ENCODE data around the gene PLSCR4.
"Not testable (repeated sequence)": the region's sequence is repeated elsewhere in the genome, so short reads cannot be mapped to it uniquely, and the experiment has no call there.

The PLSCR4 gene

DNA sequence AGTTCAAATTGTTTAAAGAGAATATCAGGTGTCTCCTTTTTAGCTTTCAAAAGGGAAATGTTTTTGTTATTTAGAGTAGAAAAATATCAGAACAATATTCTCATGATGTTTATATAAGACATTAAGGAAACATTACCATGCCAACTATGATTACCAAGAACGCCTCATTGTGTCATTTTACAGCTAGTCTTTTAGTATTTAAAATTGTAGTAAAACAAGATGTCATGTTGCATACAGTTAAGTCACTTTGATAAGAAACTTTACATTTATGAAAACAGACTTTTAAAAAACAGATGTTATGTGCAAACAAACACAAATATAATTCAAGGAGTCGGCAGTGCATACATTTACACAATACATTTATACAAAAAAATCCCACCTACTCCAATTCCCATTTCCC lies 4.4 kb downstream of the PLSCR4 start:
- no peak for DNase-seq

GRCh38 chr3:146243559-146243958 lies 7.3 kb downstream of the PLSCR4 start:
- DNase-seq = no peak

- DNase-seq = no peak
These were observed 9.2 kb downstream of the PLSCR4 start for GRCh38 chr3:146241523-146242240.

GRCh38 chr3:146233487-146233886 lies 17.4 kb downstream of the PLSCR4 start:
- DNase-seq = no peak

DNA sequence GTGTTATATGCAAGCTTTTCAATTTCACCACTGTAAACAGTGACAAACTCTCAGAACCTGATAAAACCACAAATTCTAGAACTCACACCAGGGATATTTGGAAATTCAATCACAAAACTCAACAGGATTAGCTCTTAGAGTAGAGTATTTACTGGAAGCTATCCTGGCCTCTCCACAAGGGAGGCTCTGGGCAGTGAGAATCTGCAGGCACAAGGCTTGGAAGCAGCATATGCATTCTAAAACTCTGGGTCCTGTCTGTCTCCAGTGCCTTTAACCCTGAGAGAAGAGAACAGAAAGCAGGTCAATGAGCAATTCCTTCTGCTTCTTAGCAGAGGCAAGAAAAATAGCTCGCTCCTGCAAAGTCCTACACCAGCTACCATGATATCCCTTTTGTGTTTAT lies 23.4 kb downstream of the PLSCR4 start:
- DNase-seq = no peak

DNA sequence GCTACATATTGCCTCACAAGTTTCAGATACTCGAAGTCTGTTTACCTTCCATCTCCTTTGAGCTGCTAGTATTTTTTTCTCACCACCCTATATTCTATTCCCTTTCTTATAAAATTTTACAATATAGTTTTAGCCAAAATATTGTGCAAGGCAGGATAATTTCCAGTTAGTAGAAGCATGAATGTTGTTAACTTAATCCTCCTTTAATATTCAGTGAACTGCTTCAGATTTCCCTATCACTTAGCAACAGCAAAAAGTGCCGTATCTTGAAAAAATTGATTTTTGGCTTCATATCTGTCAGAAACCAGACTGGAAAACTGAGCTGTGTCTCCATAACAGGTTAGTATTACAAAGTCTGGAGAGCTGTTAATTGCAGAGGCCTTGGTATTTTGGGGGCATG lies 24.0 kb downstream of the PLSCR4 start:
- no peak for DNase-seq

DNA sequence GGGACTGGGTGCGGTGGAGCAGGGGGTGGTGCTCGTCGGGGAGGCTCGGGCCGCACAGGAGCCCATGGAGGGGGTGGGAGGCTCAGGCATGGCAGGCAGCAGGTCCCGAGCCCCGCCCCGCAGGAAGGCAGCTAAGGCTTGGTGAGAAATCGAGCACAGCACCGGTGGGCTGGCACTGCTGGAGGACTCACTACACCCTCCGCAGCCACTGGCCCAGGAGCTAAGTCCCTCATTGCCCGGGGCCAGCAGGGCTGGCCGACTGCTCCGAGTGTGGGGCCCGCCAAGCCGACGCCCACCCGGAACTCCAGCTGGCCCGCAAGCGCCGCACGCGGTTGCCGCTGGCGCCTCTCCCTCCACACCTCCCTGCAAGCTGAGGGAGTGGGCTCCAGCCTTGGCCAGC lies 25.4 kb downstream of the PLSCR4 start:
- DNase-seq = not testable (repeated sequence)

DNA sequence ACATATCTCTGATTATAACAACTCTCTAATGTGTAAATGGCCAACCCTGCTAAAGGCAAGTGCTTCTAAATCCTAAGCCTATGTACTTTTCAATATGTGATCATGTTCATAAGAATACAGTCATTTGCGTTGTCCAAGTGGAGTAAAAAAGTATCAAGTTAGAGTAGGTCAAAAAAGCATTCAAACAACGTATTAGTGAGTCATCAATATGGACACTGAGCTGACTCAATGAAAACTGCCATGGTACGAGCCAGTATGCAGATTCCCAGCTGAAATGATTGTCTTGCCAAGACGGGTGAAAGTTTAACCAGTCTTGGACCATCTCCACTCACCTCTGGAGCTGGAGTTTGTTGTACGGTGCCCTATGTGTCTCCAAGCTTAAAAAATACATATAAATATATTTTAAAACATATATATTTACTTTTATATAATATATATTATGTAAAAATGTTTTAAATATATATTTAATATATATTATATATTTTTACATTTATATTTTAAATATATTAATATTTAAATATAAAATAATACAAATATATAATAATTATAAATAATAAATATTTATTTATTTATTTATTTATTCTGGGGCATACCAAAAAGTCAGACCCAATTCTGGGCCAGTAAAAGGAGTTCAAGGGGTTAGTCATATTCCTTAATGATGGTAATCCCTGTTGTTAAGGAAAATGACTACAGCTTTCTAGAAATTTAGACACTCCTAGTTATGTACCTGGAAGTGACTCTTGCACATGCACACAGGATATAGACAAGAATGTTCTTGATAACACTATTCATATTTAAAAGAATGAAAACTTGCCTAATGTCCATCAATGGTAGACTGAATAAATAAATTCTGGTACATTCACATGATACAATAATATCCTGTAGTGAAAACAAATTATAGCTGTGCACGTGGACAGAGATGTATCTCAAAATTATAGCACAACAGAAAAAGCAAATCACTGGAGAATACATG lies 27.2 kb downstream of the PLSCR4 start:
- no peak for DNase-seq

DNA sequence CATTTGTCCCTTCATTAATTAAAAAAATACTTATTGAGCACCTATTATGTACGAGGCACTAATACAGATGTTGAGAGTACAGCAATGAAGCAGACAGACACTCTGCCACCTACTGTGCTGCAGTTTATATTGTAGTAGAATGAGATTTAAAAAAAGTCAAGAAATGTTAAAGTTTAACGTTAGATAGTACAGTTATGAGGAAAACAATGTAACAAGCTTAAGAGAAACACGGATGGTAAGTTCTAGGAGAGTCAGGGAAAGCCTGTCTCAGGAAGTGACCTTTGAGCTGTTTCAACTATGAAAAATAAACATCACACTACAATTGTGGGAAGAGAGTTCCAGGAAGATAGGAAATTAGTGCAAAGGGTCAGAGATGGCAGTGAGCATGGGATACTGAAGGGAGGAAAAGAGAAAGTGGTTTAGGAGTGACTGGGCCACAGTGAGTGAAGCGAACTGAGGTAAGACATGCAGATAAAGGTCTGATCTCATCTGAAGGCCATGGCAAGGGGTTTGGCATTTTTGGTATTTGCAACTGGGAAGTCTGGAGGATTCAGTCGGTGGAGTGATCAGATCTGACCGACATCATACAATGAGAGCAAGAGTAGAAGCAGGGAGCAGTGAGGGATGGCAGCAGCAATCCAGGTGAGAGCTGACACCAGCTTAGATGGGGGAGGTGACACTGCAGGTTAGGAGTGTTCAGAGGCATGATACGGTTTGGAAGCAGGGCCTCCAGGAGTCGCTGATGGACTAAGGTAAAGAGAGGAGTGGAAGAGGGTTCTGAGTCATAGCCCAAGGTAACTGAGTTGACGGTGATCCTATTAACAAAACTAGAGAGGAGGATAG lies 28.5 kb downstream of the PLSCR4 start:
- no peak for DNase-seq

DNA sequence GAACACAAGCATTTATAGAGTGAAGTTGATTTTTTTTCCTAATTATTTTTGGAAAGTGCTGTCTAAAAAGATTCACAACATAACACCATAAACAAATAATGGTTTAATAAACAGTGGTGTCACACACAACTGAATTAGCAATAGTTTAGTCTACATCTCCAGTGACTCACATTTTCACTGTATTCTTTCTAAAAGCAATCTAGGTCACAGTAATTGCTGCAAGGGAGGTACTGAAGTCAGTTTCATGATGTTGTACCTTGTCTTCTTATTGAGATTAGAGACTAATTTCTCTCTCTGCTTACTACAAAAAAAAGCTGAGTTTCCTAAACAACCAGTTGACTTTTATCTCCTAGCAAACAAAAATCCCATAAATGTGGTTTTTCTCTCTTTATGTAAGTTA lies 29.6 kb downstream of the PLSCR4 start:
- no peak for DNase-seq

DNA sequence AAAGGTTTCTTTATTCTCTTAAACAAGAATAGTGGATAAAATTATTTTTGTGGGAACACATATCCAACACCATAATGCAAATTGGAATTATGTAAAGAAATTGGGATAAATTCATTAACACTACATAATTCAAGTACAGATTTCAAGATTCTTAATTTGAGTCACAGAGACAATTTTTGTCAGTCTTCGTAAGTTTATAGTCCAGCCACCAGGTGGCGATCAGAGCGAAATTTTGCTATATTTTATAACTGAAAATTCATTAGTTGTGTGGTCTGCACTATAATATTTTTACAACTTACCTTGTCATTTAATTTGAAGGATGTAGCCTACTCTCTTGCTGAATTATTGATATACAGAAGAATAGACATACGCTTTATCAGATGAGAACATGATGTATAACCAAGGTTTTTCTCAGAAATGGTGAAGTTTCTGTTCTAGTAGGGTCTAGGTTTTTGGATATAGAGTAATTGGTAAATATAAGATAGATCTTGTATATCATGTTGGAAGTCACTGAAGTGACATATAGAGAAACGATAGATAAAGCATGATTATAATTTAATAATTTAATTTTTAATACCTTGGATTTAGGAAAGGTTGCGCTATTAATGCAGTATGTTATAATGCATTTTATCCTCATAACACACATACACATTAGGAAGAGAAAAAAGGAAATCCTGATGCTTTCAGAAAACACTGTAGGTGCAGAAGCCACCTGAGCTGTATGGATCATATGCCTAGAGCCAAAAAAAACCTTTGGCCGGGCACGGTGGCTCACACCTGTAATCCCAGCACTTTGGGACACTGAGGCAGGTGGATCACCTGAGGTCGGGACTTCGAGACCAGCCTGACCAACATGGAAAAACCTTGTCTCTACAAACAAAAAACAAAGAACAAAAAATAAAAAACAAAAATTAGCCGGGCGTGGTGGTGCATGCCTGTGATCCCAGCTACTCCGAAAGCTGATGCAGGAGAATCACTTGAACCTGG lies 31.7 kb downstream of the PLSCR4 start:
- DNase-seq = peak; percentile 16

DNA sequence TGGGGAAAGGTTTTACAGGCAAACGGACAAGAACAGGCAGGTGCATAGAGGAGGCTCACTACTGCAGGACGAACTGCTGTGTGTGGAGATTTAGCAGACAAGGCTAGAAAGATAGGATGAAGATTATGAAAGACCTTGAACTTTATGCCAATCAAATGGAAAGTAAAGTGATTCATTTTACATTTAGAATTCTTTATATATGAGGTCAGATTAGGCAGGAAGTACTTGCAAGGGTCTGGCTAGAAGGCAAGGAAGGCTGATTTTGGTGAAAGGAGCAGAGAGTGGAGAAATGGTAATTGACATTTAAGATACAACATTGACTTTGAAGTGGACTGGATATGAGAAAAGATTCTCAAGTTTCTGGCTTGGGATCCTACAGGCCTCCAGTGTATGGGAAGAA lies 33.6 kb downstream of the PLSCR4 start:
- DNase-seq = no peak

DNA sequence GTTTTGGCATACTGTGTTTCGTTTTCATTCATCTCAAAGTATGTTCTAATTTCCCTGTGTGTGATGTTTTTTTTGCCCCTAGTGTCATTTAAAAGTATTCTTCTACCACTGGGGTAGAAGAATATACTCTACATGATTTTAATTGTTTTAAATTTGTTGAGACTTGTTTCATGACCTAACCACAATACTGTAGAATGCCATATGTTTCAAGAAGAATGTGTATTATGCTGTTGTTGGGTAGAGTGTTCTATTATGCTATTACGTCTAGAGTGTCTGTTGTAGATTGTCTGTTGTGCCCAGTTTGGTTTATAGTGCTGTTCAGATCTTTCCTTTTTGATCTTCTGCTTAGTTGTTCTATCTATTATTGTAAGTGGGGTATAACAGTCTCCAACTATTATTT lies 36.4 kb downstream of the PLSCR4 start:
- DNase-seq = no peak

GRCh38 chr3:146209371-146209770 lies 41.5 kb downstream of the PLSCR4 start:
- DNase-seq = no peak

GRCh38 chr3:146203776-146204175 lies 47.1 kb downstream of the PLSCR4 start:
- no peak for DNase-seq

DNA sequence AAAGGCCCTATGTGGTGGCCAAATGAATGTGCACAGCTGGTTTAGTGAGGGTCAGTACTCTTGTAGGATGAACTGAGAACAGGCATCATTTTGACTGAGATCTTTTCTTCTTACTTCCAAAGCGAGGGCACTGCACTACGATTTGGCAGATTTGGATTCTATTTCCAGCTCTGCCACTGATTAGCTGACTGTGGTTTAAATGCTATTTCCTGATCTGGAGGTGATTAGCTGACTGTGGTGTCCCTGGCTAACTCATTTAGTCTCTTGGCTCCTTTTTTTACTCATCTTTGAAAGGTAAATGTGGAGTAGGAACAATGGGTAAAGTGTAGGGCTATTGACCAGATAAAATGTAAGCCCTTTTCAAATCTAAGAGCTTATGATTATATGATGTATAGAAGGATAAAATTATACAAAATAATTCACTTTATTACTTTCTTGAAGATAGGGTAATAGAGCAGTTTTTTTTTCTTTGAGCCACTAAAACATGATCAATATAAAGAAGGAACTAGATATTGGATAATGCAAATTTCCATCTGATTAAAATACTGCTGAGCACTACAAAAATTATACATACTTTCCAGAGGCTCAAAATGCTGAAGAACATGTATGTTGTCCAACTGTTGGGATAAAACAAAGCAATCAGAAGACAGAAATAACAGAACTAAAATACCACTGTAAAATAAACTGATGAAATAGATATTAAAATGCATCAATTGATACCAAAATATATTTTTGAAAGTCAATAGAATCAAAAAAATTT lies 50.3 kb downstream of the PLSCR4 start:
- no peak for DNase-seq

GRCh38 chr3:146199762-146200161 lies 51.1 kb downstream of the PLSCR4 start:
- no peak for DNase-seq

DNA sequence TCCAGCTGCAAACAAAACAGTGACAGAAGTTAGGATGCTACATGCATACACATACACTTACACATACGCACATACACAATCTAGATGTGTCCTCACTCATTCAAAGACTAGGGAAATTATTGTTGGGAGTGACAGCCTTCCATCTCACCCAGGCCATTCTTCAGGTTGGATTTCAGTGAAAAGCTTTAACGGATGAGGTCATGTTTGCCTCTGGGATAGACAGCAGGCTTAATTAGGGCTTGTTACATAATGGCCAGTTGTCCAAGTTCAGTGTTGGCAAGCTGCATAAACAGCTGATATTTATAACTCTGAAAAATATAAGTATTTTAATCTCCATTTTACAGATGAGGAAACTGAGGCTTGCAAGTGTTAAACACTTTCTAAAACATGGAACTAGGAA lies 54.1 kb downstream of the PLSCR4 start:
- no peak for DNase-seq

- no peak for DNase-seq
These were observed 55.3 kb downstream of the PLSCR4 start for GRCh38 chr3:146195605-146196004.

GRCh38 chr3:146195030-146195429 lies 55.9 kb downstream of the PLSCR4 start:
- no peak for DNase-seq

DNA sequence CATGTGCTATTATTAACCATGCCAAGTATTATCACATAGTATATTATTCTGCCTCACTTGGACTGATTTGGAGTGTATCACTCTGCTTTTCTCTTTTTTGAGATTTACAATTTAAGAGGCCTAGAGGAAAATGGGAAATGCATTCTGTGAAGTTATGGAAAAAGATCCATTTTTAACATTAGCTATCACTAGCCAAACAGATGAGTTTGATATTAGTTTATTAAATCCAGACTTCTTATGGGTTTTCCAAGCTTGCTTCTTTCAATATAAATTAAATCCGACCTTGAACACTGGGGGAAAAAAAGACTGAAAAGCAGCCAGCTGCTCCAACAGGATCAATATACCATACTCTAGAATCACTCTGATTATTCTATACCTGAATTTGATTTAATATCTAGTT lies 59.9 kb downstream of the PLSCR4 start:
- DNase-seq = no peak

Data from KG1 (cell line).